Progenitor cell of endocrine pancreas (in vitro differentiated cells): ENCODE data around the gene TPO. TPM values are rescaled to one million over a fixed set of nuclear protein-coding genes. Genes with fewer than 3 reads are reported as not detected.

Experiments
- DNase-seq: peaks from one replicate; pipeline ENCODE4 v3.0.0; 2021; ENCODE audit warnings: low spot score; ENCODE audit not compliant: unreplicated experiment
- H3K27ac Mint-ChIP-seq: 2 replicates; pipeline ENCODE4 v1.8.0; 2021; ENCODE audit warnings: mild to moderate bottlenecking, moderate library complexity, mixed read lengths
- H3K27me3 Mint-ChIP-seq: 2 replicates; pipeline ENCODE4 v1.8.0; 2021; ENCODE audit warnings: mixed read lengths
- H3K36me3 Mint-ChIP-seq: 2 replicates; pipeline ENCODE4 v1.8.0; 2022; ENCODE audit warnings: mixed read lengths; ENCODE audit not compliant: insufficient read depth
- H3K4me1 Mint-ChIP-seq: 2 replicates; pipeline ENCODE4 v1.8.0; 2021; ENCODE audit warnings: low read depth, mixed read lengths
- H3K4me3 Mint-ChIP-seq: 2 replicates; pipeline ENCODE4 v1.8.0; 2021; ENCODE audit warnings: low read depth, mild to moderate bottlenecking, moderate library complexity, mixed read lengths
- H3K9me3 Mint-ChIP-seq: 2 replicates; pipeline ENCODE4 v1.8.0; 2021; ENCODE audit warnings: low read depth, mixed read lengths
- total RNA-seq: library from RNA; stranded (reverse); gene quantifications from 2 replicates; pipeline ENCODE4 v1.2.1, GENCODE V29; 2021
- TF ChIP-seq, protein P1 (sequence below): fragments of 200-600 bp; sonication (generic); IDR thresholded peaks from one replicate; pipeline ENCODE4 v1.5.0; 2021; ENCODE audit warnings: antibody characterized with exemption, mild to moderate bottlenecking; ENCODE audit not compliant: unreplicated experiment

TPO gene
- total RNA-seq, 1 donor from 2014 or later = not detected

DNA sequence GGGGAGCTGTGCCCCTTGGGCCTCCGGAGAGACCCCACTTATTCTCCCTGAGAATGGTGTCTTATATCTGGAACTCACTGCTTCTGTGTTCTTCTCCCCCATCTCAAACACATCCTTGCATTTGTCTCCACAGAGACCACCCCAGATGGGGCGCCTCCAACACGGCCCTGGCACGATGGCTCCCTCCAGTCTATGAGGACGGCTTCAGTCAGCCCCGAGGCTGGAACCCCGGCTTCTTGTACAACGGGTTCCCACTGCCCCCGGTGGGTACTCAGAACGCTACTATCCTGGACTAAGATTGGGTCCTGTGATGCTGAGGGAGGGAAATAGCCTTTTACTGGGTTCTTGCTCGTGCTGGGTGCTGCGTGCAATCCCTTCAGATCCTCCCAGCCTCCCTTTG is 40.3 kb downstream of the TPO start:
- no peaks in the 10 kb centered on the region for H3K4me1 Mint-ChIP-seq
- no peak overlapping the region for H3K27ac Mint-ChIP-seq
- no peaks in the 10 kb centered on the region for H3K36me3 Mint-ChIP-seq
- TF ChIP-seq, protein P1, sequence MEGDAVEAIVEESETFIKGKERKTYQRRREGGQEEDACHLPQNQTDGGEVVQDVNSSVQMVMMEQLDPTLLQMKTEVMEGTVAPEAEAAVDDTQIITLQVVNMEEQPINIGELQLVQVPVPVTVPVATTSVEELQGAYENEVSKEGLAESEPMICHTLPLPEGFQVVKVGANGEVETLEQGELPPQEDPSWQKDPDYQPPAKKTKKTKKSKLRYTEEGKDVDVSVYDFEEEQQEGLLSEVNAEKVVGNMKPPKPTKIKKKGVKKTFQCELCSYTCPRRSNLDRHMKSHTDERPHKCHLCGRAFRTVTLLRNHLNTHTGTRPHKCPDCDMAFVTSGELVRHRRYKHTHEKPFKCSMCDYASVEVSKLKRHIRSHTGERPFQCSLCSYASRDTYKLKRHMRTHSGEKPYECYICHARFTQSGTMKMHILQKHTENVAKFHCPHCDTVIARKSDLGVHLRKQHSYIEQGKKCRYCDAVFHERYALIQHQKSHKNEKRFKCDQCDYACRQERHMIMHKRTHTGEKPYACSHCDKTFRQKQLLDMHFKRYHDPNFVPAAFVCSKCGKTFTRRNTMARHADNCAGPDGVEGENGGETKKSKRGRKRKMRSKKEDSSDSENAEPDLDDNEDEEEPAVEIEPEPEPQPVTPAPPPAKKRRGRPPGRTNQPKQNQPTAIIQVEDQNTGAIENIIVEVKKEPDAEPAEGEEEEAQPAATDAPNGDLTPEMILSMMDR = no peak
- no peaks in the 10 kb centered on the region for H3K9me3 Mint-ChIP-seq
- peaks cover 16% of the 10 kb centered on the region for H3K27me3 Mint-ChIP-seq
- DNase-seq = no peak
- H3K4me3 Mint-ChIP-seq = no peak overlapping the region

DNA sequence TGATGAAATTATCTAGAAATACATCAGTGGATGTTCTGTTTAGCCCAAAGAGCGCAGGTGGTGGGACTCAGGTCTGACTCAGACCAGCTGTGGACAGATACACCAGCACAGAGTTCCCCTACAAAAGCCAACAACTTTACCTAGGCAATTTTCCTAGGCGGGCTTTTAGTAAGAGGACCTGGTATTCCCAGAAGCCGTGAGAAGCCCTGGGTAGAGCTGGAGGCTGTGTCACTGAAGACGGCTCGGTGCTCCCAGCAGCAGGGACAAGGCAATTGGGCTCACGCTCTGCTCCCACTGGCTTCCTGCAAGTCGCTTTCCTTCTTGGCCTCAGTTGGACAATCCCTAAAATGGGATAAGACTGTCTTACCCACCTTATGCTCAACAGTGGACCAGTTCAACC is 41.1 kb downstream of the TPO start:
- no peaks in the 10 kb centered on the region for H3K36me3 Mint-ChIP-seq
- no peaks in the 10 kb centered on the region for H3K4me1 Mint-ChIP-seq
- DNase-seq = no peak
- H3K27ac Mint-ChIP-seq = no peak overlapping the region
- no peaks in the 10 kb centered on the region for H3K9me3 Mint-ChIP-seq
- H3K4me3 Mint-ChIP-seq = no peak overlapping the region
- TF ChIP-seq, protein P1 = no peak
- peaks cover 13% of the 10 kb centered on the region for H3K27me3 Mint-ChIP-seq

DNA sequence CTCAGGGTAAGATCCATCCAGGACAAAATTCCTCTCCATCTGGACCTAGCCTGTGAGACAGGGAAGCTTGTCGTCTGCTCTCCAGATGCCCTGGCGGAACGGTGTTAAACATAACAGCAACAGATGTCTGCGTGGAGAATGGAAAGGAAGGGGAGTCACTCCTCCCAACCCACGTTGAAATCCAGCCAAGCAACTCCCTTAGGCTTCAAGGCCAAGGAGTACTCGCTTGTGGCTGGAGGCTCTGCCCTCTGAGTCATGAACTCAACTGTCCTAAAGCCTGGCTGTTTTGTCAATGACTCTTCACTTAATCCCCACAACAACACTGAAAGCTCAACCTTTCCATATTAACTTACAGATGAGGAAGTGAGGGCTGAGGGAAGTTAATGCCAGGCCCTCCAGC is 42.2 kb downstream of the TPO start:
- H3K27me3 Mint-ChIP-seq = peaks cover 7% of the 10 kb centered on the region
- TF ChIP-seq, protein P1 = no peak
- no peaks in the 10 kb centered on the region for H3K9me3 Mint-ChIP-seq
- no peaks in the 10 kb centered on the region for H3K36me3 Mint-ChIP-seq
- no peaks in the 10 kb centered on the region for H3K4me1 Mint-ChIP-seq
- no peak overlapping the region for H3K4me3 Mint-ChIP-seq
- no peak overlapping the region for H3K27ac Mint-ChIP-seq
- no peak for DNase-seq

DNA sequence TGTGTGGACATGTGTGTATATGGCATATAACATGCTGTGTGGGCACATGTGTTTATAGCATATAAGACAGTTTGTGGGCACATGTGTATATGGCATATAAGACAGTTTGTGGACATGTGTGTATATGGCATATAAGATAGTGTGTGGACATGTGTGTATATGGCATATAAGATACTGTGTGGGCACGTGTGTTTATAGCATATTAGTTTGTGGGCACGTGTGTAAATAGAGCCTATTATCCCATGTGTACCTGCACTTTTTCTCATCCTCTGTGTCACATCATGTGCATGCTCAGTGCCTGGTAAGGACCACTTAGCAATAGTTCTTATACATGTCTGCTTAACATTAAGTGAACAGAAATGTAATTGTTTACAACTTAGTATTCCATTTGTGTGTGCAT is 45.2 kb downstream of the TPO start:
- Mint-ChIP-seq H3K36me3 (no peaks in the 10 kb centered on the region), H3K27me3 (peaks cover 2% of the 10 kb centered on the region), H3K9me3 (no peaks in the 10 kb centered on the region), H3K4me1 (no peaks in the 10 kb centered on the region), H3K27ac (no peak overlapping the region), H3K4me3 (no peak overlapping the region)
- no peak for DNase-seq
- TF ChIP-seq, protein P1 = no peak

DNA sequence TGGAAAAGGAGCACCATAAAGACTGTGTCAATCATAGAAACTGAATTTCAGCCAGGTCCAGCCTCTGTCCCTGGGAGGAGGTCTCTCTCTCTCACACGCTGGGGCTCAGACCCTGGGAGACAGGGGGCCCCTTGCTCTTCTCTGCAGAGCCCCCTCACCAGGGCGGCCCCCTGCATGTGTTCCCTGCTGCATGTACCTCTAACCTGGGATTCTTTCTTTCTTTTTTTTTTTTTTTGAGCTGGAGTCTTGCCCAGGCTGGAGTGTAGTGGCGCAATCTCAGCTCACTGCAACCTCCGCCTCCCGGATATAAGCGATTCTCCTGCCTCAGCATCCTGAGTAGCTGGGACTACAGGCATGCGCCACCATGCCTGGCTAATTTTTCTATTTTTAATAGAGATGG is 46.5 kb downstream of the TPO start:
- Mint-ChIP-seq H3K9me3 (peaks cover 2% of the 10 kb centered on the region), H3K36me3 (no peaks in the 10 kb centered on the region), H3K4me1 (no peaks in the 10 kb centered on the region), H3K4me3 (no peak overlapping the region), H3K27ac (no peak overlapping the region), H3K27me3 (peaks cover 2% of the 10 kb centered on the region)
- TF ChIP-seq, protein P1 = no peak
- DNase-seq = no peak
